ENCODE results near the gene MAFG.

Gene MAFG

DNA sequence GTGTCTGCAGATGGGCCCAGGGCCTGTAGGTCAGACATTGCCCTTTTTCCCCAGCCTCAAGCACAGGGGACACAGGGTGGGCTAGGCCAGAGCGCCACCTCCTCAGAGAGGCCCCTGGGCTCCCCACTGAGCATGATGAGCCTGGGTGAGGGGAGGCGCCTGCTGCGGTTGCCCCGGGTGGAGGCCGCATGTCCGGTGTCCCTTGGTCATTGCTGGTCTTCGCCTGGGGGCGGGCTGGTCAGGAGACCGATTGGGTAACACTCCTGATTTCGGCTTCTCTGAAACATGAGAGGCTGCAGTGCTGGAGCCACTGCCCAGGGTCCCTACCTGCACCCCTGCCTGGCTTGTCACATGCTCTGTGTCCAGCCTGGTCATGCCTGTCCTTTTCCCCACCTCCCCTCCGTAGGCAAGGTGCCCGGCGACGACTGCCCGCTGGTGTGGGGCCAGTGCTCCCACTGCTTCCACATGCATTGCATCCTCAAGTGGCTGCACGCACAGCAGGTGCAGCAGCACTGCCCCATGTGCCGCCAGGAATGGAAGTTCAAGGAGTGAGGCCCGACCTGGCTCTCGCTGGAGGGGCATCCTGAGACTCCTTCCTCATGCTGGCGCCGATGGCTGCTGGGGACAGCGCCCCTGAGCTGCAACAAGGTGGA lies 27.9 kb downstream of the MAFG start:
- Histone ChIP-seq H3K9ac (ENCODE audit: low read depth, low read length) (no peak overlapping the region), H3K9me3 (ENCODE audit: control insufficient read depth, insufficient read depth, low read length) (no peaks in the 10 kb centered on the region), H3K4me1 (ENCODE audit: insufficient read depth, low read length) (no peaks in the 10 kb centered on the region; the same call in 1 of the 2 replicates), H3K36me3 (ENCODE audit: insufficient read depth, low read length) (peaks cover 14% of the 10 kb centered on the region; the same call in 1 of the 2 replicates)

DNA sequence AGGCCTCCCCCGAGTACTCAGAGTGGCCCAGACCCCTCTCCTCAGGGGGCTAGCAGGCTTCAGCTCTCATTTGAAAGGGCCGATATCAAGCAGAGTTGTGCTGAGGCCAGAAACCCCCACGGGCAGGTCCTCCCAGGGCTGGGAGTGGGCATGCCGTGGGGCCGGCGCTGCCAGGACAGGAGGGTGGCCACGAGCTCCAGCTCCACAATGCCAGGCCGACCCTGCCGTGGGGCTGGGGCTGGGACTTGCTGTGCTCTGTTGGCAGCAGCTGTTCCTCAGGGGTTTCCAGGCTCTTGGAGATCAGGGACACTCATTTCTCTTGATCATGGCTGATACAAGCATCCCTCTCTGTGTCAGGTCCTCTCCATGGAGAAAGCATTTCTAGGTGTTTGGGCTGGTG lies 28.6 kb downstream of the MAFG start:
- H3K9me3 ChIP-seq (ENCODE audit: control insufficient read depth, insufficient read depth, low read length): no peaks in the 10 kb centered on the region
- peaks cover 18% of the 10 kb centered on the region; the same call in 1 of the 2 replicates for H3K36me3 ChIP-seq (ENCODE audit: insufficient read depth, low read length)
- no peak overlapping the region for H3K9ac ChIP-seq (ENCODE audit: low read depth, low read length)
- no peaks in the 10 kb centered on the region; the same call in 1 of the 2 replicates for H3K4me1 ChIP-seq (ENCODE audit: insufficient read depth, low read length)

DNA sequence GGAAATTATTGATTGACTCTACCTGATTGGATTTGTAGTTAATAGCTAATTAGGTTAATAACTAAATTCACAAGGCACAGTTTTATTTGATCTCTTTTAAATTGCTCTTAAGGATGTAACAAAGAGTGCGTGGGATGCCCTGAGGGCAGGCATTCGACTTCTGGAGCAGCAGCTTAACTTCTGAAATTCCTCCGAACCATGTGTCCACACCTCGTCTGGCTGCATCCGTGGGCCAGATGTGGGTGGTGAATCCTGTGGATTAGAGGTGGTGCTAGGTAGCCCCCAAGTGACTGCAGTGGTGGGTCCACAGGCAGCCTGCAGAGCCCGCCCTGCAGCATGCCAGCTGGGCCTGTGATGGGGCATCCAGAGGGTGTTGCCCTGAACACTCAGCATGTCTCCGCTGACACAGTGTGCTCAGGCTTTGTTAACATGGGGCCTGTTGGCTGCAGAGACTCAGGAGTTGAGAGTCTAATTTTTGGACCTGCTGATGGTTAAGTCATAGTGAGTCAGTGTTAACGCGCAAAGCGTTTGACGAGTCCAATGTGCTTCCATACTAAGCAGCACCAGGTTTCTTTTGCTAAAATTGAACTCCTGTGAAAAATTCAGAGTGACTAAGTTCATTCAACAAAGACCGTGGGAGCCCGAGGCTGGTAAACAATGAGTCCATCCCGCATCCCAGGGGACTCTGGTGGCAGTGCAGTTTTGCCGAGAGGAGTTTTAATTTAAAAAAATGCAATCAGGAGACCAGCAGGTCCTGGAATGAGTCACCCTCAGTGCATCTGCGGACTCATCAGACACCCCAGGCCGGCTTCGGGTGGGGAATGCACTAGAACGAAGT lies 29.3 kb downstream of the MAFG start:
- Histone ChIP-seq H3K9ac (ENCODE audit: low read depth, low read length) (no peak overlapping the region), H3K4me1 (ENCODE audit: insufficient read depth, low read length) (no peaks in the 10 kb centered on the region; the same call in 1 of the 2 replicates), H3K9me3 (ENCODE audit: control insufficient read depth, insufficient read depth, low read length) (no peaks in the 10 kb centered on the region), H3K36me3 (ENCODE audit: insufficient read depth, low read length) (peaks cover 18% of the 10 kb centered on the region; the same call in 1 of the 2 replicates)

DNA sequence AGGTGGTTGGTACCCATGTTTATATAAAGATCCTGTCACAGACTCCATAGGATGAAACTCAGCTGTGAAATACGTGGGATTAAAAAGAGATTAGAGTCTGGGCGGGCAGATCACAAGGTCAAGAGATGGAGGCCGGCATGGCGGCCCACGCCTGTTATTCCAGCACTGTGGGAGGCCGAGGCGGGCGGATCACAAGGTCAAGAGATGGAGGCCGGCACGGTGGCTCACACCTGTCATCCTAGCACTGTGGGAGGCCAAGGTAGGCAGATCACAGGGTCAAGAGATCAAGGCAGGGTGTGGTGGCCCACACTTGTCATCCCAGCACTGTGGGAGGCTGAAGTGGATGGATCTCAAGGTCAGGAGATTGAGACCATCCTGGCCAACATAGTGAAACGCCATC lies 32.1 kb downstream of the MAFG start:
- H3K9ac ChIP-seq (ENCODE audit: low read depth, low read length): no peak overlapping the region
- no peaks in the 10 kb centered on the region for H3K9me3 ChIP-seq (ENCODE audit: control insufficient read depth, insufficient read depth, low read length)
- peaks cover under 1% of the 10 kb centered on the region for H3K4me1 ChIP-seq (ENCODE audit: insufficient read depth, low read length)
- H3K36me3 ChIP-seq (ENCODE audit: insufficient read depth, low read length): peaks cover 18% of the 10 kb centered on the region

DNA sequence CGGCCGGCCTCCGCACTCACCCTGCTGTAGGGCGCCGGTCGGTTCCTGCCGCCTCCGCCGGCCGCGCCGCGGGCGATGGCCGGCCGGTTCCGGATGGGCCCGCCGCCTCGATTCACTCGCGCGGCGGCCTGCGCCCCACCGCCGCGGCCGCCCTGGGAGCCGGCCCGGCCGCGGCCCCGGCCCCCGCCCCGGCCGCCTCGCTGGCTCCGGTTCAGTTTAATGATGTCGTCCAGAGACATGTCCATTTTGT lies 36.3 kb downstream of the MAFG start:
- peaks cover 43% of the 10 kb centered on the region for H3K36me3 ChIP-seq (ENCODE audit: insufficient read depth, low read length)
- peak overlapping the region; percentile 93 for H3K9ac ChIP-seq (ENCODE audit: low read depth, low read length)
- H3K9me3 ChIP-seq (ENCODE audit: control insufficient read depth, insufficient read depth, low read length): no peaks in the 10 kb centered on the region
- H3K4me1 ChIP-seq (ENCODE audit: insufficient read depth, low read length): peaks cover 8% of the 10 kb centered on the region

DNA sequence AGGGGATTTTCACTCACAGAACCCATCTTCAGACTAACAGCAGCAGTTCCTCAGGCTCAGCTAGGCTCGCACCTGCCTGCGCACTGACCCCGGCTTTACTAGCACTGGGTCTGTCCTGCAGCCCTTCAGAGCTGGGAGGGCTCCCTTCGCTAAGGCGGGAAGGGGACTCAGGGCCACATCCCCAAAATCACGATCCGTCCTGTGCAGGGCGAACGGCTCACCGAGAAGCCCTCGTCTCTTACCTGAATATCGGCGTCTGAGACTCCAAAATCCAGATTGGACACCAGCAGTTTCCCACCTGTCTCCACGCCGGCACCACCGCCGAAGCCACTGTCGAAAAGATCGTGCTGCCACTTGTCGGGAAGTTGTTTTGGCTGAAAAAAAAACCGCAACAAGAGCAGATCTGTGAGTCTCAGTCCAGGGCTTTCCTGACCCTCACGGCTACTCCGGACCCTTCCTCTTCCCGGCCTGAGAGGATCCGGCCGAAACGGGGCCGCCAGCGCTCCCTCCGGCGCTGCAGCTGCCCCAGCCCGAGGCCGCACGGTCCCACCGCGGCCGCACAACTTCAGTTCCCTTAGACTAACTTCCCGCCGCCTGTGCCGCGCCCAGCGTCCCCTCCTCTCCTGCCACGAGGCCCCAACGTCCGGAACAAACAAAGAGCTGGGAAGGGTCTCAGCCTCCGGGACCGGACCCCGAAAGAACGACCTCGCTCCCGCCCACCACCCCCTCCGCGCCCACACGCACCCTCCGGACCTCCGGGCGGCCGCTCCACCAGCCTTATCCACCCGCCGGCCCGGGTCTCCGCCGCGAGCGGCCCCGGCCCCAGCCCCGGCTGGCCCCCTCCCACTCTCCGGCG lies 36.9 kb downstream of the MAFG start:
- H3K4me1 ChIP-seq (ENCODE audit: insufficient read depth, low read length): peaks cover 8% of the 10 kb centered on the region
- peak overlapping the region; percentile 93 for H3K9ac ChIP-seq (ENCODE audit: low read depth, low read length)
- no peaks in the 10 kb centered on the region for H3K9me3 ChIP-seq (ENCODE audit: control insufficient read depth, insufficient read depth, low read length)
- H3K36me3 ChIP-seq (ENCODE audit: insufficient read depth, low read length): peaks cover 43% of the 10 kb centered on the region

DNA sequence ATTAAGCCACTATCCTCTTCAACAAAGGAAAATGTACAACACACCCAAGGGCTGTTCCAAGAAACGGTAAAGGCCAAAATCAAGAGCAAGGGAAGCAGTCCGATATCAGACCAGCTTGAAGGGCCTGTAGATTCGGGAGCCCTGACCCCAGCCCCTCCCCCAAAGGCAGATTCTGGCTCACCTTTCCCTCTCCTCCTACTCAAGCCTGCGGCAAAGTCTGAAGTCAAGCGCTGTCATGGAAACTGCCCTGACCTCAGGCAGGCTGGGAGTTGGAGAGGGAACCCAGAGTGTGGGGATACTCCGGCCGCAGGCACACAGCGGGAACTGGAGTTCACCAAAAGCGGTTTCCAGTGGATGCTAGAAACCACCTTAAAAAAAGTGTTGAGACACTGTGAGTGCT lies 37.9 kb downstream of the MAFG start:
- no peak overlapping the region for H3K9ac ChIP-seq (ENCODE audit: low read depth, low read length)
- peaks cover 38% of the 10 kb centered on the region for H3K36me3 ChIP-seq (ENCODE audit: insufficient read depth, low read length)

DNA sequence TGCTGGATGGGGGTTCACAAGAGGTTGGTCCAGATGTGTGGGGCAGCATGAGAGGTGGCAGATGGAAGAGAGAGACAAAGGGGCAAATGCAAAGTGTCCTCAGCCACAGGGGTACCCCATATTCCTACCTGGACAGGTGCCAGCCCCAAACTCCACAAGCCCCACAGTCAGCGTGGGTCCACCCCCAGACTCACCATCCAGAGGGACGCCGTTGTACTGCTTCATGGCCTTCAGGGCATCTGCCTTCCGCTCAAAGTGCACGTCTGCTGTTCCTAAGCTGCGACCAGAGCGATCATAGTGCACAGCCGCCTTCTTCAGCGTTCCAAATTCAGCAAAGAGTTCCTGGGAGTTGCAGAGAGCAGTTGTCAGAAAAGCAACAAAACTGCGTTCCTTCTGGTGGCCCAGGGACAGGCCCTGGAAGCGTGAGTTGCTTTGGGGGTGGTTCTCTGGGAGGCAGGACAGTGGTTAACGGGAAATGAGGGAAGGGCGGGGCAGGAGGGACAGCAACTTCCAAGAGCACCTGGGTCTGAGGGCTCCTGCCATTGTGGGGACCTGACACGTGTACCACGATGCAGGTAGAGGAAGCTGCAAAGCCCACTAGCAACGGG lies 38.4 kb downstream of the MAFG start:
- Histone ChIP-seq H3K9me3 (ENCODE audit: control insufficient read depth, insufficient read depth, low read length) (no peaks in the 10 kb centered on the region), H3K9ac (ENCODE audit: low read depth, low read length) (no peak overlapping the region), H3K4me1 (ENCODE audit: insufficient read depth, low read length) (peaks cover 8% of the 10 kb centered on the region), H3K36me3 (ENCODE audit: insufficient read depth, low read length) (peaks cover 39% of the 10 kb centered on the region)

More for the DNA sequence above, 37.9 kb downstream of the MAFG start:
- Histone ChIP-seq H3K9me3 (ENCODE audit: control insufficient read depth, insufficient read depth, low read length) (no peaks in the 10 kb centered on the region), H3K4me1 (ENCODE audit: insufficient read depth, low read length) (peaks cover 8% of the 10 kb centered on the region)

DNA sequence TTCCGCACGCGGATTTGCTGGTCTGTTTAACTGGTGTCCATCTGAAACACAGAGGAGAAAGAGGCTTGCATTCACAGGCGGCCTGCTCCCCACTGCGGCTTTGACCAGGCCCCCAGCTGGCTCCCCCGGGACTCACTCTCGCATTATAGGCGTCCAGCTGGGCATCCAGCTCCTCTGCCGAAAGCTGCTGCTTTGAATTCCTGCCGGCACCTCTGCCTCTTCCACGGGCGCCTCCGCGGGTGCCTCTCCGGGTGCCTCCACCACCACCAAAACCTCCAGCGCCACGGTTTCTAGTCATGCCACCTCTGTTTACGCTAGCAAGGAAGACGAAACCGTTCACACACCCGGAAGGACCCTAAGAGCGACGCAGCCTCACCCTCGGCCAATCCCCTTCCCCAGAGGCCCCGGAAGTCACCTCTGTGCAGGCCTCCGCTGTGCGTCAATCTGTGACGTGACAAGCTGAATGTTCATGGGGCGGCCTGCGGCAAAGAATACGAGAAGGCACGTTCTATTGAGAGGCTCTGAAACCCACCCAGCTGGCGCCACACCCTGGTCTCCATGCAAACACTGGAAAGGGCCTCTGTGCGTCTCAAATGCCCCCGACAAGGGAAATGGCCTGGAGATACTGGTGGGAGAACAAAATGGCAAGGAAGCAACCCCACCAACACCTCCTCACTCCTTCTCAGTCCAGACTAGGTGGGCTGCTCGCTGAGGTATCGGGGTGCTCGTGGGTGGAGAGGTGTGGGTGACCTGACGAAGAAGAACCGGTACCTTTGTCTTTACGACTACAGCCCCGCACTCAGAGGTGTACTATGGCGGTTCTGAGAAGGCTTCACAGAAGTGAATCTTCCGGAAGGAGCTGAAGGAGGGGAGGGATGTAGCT lies 39.2 kb downstream of the MAFG start:
- Histone ChIP-seq H3K9ac (ENCODE audit: low read depth, low read length) (no peak overlapping the region), H3K36me3 (ENCODE audit: insufficient read depth, low read length) (peaks cover 40% of the 10 kb centered on the region), H3K4me1 (ENCODE audit: insufficient read depth, low read length) (peaks cover 8% of the 10 kb centered on the region), H3K9me3 (ENCODE audit: control insufficient read depth, insufficient read depth, low read length) (no peaks in the 10 kb centered on the region)

DNA sequence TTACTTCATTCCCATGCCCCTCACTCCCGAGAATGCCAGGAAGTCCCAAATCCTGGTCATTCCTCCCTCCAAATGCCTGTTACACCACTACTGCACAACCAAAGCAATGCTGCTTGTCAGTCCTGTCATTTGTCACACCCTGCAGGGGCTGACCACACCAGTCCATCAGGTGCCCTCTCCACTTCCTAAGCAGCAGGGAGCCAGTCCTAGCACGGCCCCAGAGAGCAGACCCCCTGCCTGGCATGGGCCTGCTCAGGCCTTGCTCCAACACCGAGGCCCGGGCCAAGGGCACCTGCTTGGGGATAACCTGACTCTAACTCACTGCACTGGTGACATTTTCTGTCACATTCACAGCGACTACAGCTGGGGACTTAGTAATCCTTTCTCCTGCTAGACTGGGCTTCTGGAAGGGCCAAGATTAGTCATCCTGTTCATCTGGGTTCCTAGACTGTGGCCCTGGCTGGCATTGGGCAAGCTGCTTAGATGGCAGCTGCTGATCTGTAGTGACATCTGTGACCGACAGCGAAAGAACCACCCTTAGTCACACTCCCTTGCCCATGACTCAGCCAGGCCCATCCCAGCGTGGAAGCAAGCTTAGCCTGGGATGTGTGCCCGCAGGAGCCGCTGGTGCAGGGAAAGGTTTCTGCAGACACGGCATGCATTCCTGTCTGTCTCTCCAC lies 41.5 kb downstream of the MAFG start:
- Histone ChIP-seq H3K36me3 (ENCODE audit: insufficient read depth, low read length) (peaks cover 45% of the 10 kb centered on the region), H3K9ac (ENCODE audit: low read depth, low read length) (no peak overlapping the region), H3K9me3 (ENCODE audit: control insufficient read depth, insufficient read depth, low read length) (no peaks in the 10 kb centered on the region), H3K4me1 (ENCODE audit: insufficient read depth, low read length) (peaks cover 8% of the 10 kb centered on the region)

DNA sequence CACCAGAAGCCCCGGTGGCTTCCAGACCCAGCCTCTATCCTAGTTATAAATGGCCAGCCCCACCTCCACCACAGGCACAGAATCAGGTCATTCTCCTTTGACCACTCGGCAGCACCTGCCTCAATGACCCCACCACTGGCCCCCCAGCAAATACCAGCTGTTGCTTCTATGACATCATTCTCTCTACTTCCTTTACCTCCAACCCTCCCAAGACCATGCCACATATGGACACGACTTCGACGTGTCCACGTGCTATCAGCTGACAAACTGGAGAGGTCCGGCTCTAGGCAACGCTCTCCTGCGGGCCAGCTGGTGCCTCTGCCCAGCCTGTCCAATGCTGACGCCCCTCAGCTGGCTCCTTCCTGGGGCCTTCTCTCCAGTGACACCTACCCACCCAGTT lies 42.1 kb downstream of the MAFG start:
- Histone ChIP-seq H3K36me3 (ENCODE audit: insufficient read depth, low read length) (peaks cover 46% of the 10 kb centered on the region), H3K9me3 (ENCODE audit: control insufficient read depth, insufficient read depth, low read length) (no peaks in the 10 kb centered on the region), H3K9ac (ENCODE audit: low read depth, low read length) (no peak overlapping the region), H3K4me1 (ENCODE audit: insufficient read depth, low read length) (peaks cover 8% of the 10 kb centered on the region)

DNA sequence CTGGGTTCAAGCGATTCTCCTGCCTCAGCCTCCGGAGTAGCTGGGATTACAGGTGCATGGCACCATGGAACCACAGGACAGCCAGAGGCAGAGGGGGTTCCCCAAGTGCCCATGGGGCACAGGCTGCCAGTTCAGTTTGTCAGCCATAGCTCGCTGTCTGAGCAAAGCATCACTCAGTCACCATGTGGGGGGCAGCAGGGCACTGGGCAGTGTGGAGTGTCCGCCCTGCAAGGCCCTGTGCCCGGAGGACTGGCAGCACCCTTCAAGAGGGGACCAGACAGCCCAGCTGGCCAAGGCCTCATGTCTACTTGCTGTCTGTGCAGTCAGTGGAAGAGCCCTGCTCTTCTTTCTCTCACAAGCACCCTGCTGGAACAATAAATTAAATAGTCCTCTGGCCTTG lies 42.6 kb downstream of the MAFG start:
- Histone ChIP-seq H3K36me3 (ENCODE audit: insufficient read depth, low read length) (peaks cover 41% of the 10 kb centered on the region), H3K9ac (ENCODE audit: low read depth, low read length) (no peak overlapping the region), H3K9me3 (ENCODE audit: control insufficient read depth, insufficient read depth, low read length) (no peaks in the 10 kb centered on the region), H3K4me1 (ENCODE audit: insufficient read depth, low read length) (peaks cover 3% of the 10 kb centered on the region)

DNA sequence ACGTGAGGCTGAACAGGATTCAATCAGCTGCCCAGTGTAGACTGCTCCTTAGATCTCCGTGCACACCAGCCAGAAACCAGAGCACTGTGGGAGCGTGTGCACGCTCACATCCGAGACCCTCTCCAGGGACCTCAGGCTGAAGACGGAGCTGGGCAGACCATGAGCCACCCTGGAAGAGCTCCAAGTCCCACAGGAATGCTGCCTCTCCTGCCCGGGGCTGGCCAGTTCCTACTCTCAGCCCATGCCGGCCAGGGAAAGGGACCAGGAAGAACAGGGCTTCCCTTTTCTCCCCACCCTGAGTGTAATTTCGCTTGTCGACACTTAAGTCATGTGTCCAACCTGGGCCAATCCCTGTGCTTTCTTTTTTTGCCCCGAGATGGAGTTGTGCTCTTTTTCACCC lies 43.0 kb downstream of the MAFG start:
- Histone ChIP-seq H3K36me3 (ENCODE audit: insufficient read depth, low read length) (peaks cover 37% of the 10 kb centered on the region), H3K4me1 (ENCODE audit: insufficient read depth, low read length) (no peaks in the 10 kb centered on the region), H3K9me3 (ENCODE audit: control insufficient read depth, insufficient read depth, low read length) (no peaks in the 10 kb centered on the region), H3K9ac (ENCODE audit: low read depth, low read length) (no peak overlapping the region)
